ENCODE measurements around the gene TOM1L1.

Gene TOM1L1

DNA sequence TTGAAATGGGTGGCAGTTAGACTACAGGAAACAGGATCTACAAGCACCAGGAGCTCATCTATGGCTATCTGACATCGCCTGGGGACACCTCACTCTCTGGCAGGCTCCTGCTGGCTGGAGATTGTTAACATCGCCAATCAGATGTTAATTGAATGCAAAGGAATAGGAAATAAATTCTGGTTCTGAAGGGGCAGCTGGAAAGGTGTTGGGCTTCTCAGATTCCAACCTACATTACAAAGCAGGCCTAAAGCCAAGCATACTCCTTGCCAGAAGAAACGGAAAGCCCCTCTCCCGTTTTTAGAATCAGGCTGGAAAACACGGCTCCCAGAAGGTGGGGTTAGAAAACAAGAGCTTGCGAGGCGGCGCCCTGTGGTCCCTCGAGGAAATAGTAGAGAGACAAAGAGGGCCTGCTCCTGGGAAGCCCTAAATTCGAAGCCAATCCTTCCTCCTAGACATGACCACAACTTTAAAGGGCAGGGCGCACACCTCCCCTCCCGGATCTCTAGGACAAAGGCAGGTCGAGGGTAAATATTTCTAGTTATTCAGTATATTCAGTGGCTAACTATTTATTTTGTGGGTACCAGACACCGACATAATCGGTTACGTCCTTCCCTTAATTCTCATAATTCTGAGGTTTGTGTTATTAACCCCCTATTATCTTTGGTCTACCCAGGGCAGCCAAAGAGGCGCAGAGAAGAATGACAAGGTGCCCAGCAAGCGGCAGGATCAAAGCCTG lies 763 bp upstream of the TOM1L1 start:
- Histone ChIP-seq H3K27me3 (ENCODE audit: control insufficient read depth, insufficient read depth, low read length) (no peaks in the 10 kb centered on the region), H3K9ac (ENCODE audit: low read depth, low read length) (no peak overlapping the region), H3K4me1 (ENCODE audit: control insufficient read depth, insufficient read depth, low read length) (peaks cover 14% of the 10 kb centered on the region), H3K4me3 (ENCODE audit: low read depth, low read length) (peak overlapping the region; percentile 90), H3K36me3 (ENCODE audit: control insufficient read depth, insufficient read depth, low read length) (no peaks in the 10 kb centered on the region), H3K9me3 (ENCODE audit: control insufficient read depth, insufficient read depth, low read length) (no peaks in the 10 kb centered on the region)

DNA sequence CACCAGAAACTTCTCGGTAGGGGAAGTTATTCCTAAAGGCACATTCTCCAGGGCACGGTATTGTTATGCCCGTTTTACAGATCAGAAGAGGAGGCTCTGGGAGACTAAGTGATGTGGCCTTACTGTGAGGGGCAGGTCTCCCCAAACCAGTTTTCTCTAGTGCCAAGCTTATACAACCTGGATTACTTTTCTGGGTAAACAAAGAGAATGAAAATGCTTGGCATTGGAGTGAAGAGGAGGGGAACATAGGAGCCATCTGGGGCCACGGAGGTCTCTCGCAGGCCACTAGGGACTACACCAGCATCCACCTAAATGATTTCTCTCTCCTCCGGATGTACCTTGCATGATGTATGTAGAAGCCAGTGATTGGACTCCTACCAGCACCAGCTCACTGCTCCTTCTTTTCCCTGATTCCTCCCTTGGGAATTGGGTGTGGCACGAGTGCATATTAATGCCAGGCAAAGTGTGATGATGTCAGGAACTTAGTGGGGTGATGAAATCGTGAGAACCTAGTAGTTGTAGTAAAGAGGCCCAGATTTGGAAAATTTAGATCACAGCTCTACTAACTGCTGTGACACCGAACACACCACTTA lies 674 bp downstream of the TOM1L1 start:
- Histone ChIP-seq H3K36me3 (ENCODE audit: control insufficient read depth, insufficient read depth, low read length) (no peaks in the 10 kb centered on the region), H3K4me3 (ENCODE audit: low read depth, low read length) (peak overlapping the region; percentile 90), H3K4me1 (ENCODE audit: control insufficient read depth, insufficient read depth, low read length) (peaks cover 14% of the 10 kb centered on the region), H3K9me3 (ENCODE audit: control insufficient read depth, insufficient read depth, low read length) (no peaks in the 10 kb centered on the region), H3K9ac (ENCODE audit: low read depth, low read length) (peak overlapping the region; percentile 92), H3K27me3 (ENCODE audit: control insufficient read depth, insufficient read depth, low read length) (no peaks in the 10 kb centered on the region)

DNA sequence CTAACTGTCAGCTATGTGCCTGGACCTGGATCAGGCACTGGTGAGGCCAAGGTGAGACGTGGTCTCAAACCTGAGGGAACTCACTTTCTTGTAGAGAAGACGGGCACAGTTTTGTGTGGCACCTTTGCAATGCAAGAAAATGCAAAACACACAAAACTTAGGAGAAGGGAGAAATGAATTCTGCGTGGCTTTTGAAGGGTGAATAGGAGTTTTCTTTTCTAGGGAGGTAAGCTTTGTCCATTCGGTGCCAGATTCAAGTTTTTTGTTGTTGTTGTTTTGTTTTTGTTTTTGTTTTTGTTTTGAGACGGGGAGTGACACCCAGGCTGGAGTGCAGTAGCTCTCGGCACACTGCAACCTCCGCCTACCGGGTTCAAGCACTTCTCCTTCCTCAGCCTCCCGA lies 1.4 kb downstream of the TOM1L1 start:
- Histone ChIP-seq H3K36me3 (ENCODE audit: control insufficient read depth, insufficient read depth, low read length) (no peaks in the 10 kb centered on the region), H3K9ac (ENCODE audit: low read depth, low read length) (no peak overlapping the region), H3K4me1 (ENCODE audit: control insufficient read depth, insufficient read depth, low read length) (peaks cover 14% of the 10 kb centered on the region), H3K9me3 (ENCODE audit: control insufficient read depth, insufficient read depth, low read length) (no peaks in the 10 kb centered on the region), H3K27me3 (ENCODE audit: control insufficient read depth, insufficient read depth, low read length) (no peaks in the 10 kb centered on the region), H3K4me3 (ENCODE audit: low read depth, low read length) (peak overlapping the region; percentile 90)

DNA sequence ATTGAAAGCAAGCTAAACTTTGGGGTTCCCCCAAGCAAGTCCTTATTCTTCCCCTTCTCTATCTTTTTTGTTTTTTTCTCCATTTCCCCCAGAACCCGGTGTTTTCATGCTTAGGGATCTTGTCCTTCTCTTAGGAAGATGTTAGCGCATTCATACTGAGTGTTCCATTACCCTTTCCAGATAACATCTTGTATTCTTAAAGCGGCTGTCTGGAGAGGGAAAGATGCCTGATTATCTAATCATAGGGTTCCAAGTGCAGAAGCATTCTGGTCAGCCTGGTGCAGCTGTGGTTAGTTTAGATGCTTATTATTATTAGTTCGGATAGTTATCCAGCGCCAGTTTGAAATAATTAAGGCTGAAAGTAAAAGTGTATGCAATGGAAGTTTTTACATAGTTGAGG lies 2.0 kb downstream of the TOM1L1 start:
- Histone ChIP-seq H3K9me3 (ENCODE audit: control insufficient read depth, insufficient read depth, low read length) (no peaks in the 10 kb centered on the region), H3K36me3 (ENCODE audit: control insufficient read depth, insufficient read depth, low read length) (no peaks in the 10 kb centered on the region), H3K9ac (ENCODE audit: low read depth, low read length) (no peak overlapping the region), H3K4me3 (ENCODE audit: low read depth, low read length) (no peak overlapping the region), H3K27me3 (ENCODE audit: control insufficient read depth, insufficient read depth, low read length) (no peaks in the 10 kb centered on the region), H3K4me1 (ENCODE audit: control insufficient read depth, insufficient read depth, low read length) (peaks cover 14% of the 10 kb centered on the region)

DNA sequence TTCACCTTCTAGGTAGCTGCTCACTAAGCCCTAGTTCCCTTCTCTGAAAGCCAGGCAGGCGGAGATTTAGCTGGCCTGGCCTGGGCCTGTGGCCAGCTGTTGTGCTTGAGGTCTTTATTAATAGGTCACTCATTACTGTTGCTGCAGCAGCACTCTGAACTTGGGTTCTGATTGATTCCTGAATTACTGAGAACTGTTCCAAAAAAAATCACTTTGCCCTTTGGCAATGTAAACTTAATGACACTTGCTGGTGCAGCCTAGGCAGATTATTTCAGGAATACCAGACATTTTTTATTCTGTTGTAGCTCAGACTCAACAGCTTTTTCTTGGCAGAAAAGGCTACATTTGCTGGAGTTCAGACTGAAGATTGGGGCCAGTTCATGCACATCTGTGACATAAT lies 2.7 kb downstream of the TOM1L1 start:
- no peak overlapping the region for H3K9ac ChIP-seq (ENCODE audit: low read depth, low read length)
- H3K36me3 ChIP-seq (ENCODE audit: control insufficient read depth, insufficient read depth, low read length): no peaks in the 10 kb centered on the region
- no peaks in the 10 kb centered on the region for H3K27me3 ChIP-seq (ENCODE audit: control insufficient read depth, insufficient read depth, low read length)
- peaks cover 14% of the 10 kb centered on the region for H3K4me1 ChIP-seq (ENCODE audit: control insufficient read depth, insufficient read depth, low read length)
- H3K9me3 ChIP-seq (ENCODE audit: control insufficient read depth, insufficient read depth, low read length): no peaks in the 10 kb centered on the region
- no peak overlapping the region for H3K4me3 ChIP-seq (ENCODE audit: low read depth, low read length)

DNA sequence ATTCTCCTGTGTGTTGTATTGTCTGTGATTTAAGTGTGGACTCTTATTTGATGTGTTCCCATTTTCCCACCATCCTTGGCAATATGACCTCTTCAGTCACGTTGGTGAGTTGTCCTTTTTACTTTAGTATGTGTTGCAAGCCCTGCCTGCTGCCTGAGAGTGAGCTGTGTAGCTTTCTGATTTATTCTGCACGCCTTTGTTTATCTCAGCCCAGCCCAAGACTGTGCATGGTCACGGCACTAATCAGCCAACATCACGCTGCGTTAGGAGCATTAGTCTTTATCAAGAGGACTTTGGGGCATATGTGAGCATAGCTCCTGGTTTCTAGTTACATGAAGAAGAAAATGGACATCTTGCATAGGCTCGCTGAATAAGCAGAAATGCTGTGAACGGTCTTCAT lies 6.0 kb downstream of the TOM1L1 start:
- no peaks in the 10 kb centered on the region for H3K9me3 ChIP-seq (ENCODE audit: control insufficient read depth, insufficient read depth, low read length)
- no peaks in the 10 kb centered on the region for H3K27me3 ChIP-seq (ENCODE audit: control insufficient read depth, insufficient read depth, low read length)
- no peak overlapping the region for H3K9ac ChIP-seq (ENCODE audit: low read depth, low read length)
- H3K4me1 ChIP-seq (ENCODE audit: control insufficient read depth, insufficient read depth, low read length): peaks cover 2% of the 10 kb centered on the region
- H3K4me3 ChIP-seq (ENCODE audit: low read depth, low read length): no peak overlapping the region
- H3K36me3 ChIP-seq (ENCODE audit: control insufficient read depth, insufficient read depth, low read length): no peaks in the 10 kb centered on the region

DNA sequence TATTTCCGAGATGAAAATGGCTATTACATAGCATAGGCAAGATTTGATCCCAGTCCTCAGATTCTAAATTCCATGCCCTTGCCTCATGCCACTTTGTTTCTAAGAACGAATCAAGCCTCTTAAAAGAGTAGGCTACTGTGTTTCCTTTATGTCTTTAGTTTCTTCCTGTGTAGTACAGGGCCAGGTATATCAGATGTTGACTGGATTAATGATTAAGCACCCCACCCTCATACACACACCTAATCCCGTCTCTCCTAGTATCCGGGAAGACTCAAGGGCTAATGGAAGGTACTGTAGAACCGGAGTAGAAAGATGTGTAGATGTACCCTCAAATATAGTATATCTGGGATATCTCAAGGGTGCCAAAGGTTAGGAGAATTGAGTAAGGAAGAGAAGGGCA lies 6.7 kb downstream of the TOM1L1 start:
- Histone ChIP-seq H3K9ac (ENCODE audit: low read depth, low read length) (no peak overlapping the region), H3K9me3 (ENCODE audit: control insufficient read depth, insufficient read depth, low read length) (no peaks in the 10 kb centered on the region), H3K36me3 (ENCODE audit: control insufficient read depth, insufficient read depth, low read length) (no peaks in the 10 kb centered on the region), H3K4me3 (ENCODE audit: low read depth, low read length) (no peak overlapping the region), H3K27me3 (ENCODE audit: control insufficient read depth, insufficient read depth, low read length) (no peaks in the 10 kb centered on the region), H3K4me1 (ENCODE audit: control insufficient read depth, insufficient read depth, low read length) (no peaks in the 10 kb centered on the region)

DNA sequence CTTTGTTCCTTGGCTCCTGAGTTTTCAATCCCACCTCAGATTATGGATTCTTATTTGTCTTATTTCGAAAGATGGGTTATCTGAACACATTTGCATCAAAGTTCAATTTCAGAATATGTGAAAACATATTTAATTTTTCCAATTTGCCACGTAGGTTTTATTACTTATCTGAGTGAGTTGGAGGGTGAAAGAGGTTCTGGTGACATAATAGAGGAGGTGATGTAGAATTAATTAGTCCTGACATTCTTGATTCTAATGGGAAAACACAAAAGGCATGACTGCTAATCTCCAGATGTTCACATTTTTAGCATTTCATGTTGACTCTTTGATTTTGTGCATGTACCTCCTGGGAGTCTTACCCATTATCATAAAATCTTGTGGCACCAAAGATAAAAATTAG lies 9.1 kb downstream of the TOM1L1 start:
- no peaks in the 10 kb centered on the region for H3K9me3 ChIP-seq (ENCODE audit: control insufficient read depth, insufficient read depth, low read length)
- no peak overlapping the region for H3K4me3 ChIP-seq (ENCODE audit: low read depth, low read length)
- no peak overlapping the region for H3K9ac ChIP-seq (ENCODE audit: low read depth, low read length)
- H3K27me3 ChIP-seq (ENCODE audit: control insufficient read depth, insufficient read depth, low read length): no peaks in the 10 kb centered on the region
- H3K36me3 ChIP-seq (ENCODE audit: control insufficient read depth, insufficient read depth, low read length): peaks cover 12% of the 10 kb centered on the region
- H3K4me1 ChIP-seq (ENCODE audit: control insufficient read depth, insufficient read depth, low read length): no peaks in the 10 kb centered on the region

DNA sequence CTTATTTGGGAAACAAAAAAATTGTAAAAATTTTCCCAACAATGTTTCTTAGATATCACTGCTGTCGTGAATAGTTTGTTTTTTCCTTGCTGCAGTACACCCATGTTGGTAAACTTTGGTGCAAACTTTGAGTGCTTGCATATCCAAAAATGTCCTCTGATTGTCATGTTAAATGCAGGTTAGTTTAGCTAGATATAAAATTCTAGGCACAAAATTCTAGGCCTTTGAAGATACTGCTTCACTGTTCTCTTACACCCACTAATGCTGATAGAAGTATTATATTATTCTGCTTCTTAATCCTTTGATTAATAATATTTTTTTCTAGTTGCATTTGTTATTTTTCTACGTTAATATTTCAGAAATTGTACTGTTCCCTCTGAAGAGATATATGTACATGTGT lies 16.1 kb downstream of the TOM1L1 start:
- no peak overlapping the region for H3K4me3 ChIP-seq (ENCODE audit: low read depth, low read length)
- no peak overlapping the region for H3K9ac ChIP-seq (ENCODE audit: low read depth, low read length)
- no peaks in the 10 kb centered on the region for H3K9me3 ChIP-seq (ENCODE audit: control insufficient read depth, insufficient read depth, low read length)
- peaks cover 8% of the 10 kb centered on the region for H3K4me1 ChIP-seq (ENCODE audit: control insufficient read depth, insufficient read depth, low read length)
- peaks cover 25% of the 10 kb centered on the region for H3K36me3 ChIP-seq (ENCODE audit: control insufficient read depth, insufficient read depth, low read length)
- no peaks in the 10 kb centered on the region for H3K27me3 ChIP-seq (ENCODE audit: control insufficient read depth, insufficient read depth, low read length)

DNA sequence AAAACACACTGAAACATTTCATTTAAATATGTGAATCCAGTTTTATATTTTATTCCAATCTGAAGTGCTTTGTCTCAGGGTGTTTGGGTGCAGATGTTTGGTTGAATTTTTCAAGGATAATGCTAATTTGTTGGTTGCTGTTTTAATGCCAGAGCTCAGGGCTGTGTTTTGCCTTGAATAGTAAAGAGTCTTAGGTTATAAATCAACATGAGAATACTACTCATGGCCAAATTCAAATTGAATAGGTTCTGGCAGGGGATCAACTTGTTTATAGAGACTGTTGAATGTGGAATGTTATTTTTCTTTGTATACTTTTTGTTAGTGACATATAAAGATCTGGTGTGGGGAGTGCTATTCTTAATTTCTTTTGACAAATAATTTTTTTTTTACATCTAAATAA lies 18.8 kb downstream of the TOM1L1 start:
- Histone ChIP-seq H3K9ac (ENCODE audit: low read depth, low read length) (no peak overlapping the region), H3K36me3 (ENCODE audit: control insufficient read depth, insufficient read depth, low read length) (peaks cover 20% of the 10 kb centered on the region), H3K4me3 (ENCODE audit: low read depth, low read length) (no peak overlapping the region), H3K4me1 (ENCODE audit: control insufficient read depth, insufficient read depth, low read length) (peaks cover 8% of the 10 kb centered on the region), H3K27me3 (ENCODE audit: control insufficient read depth, insufficient read depth, low read length) (no peaks in the 10 kb centered on the region), H3K9me3 (ENCODE audit: control insufficient read depth, insufficient read depth, low read length) (no peaks in the 10 kb centered on the region)

DNA sequence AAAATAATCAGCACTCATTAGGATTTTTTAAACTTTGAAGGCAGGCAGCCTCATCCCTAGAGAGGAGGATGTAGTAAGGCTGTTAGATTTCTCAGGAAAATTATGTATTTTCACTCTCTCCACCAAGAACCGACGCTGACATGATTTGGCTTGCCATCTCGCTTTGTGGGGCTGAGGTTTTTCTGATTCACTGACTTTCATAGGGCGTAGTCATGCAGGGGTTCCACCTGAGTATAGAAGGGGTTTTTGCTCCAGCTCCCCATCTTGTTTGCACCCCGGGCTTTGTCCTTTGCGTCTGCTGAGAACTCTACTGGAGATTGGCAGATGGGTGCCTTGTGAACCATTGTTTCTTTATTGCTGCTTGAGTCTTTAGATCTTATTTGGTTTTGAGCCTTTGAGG lies 20.2 kb downstream of the TOM1L1 start:
- Histone ChIP-seq H3K27me3 (ENCODE audit: control insufficient read depth, insufficient read depth, low read length) (no peaks in the 10 kb centered on the region), H3K4me3 (ENCODE audit: low read depth, low read length) (no peak overlapping the region), H3K9me3 (ENCODE audit: control insufficient read depth, insufficient read depth, low read length) (no peaks in the 10 kb centered on the region), H3K4me1 (ENCODE audit: control insufficient read depth, insufficient read depth, low read length) (peaks cover 8% of the 10 kb centered on the region), H3K36me3 (ENCODE audit: control insufficient read depth, insufficient read depth, low read length) (peaks cover 14% of the 10 kb centered on the region), H3K9ac (ENCODE audit: low read depth, low read length) (no peak overlapping the region)

DNA sequence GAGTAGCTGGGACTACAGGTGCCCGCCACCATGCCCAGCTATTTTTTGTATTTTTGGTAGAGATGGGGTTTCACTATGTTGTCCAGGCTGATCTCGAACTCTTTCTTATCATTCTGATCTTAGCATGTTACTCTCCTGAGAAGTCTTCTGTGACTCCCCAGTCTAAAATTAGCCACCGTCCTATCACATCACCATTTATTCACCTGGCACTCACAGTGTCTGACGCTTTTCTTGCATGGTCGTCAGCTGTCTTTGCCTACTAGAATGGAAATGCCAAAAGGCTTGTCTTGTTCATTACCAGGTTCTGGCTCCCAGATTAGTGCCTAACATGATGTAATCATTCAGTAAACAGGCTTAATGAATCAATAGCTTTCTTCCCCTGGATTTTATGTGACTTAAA lies 23.8 kb downstream of the TOM1L1 start:
- no peak overlapping the region for H3K4me3 ChIP-seq (ENCODE audit: low read depth, low read length)
- no peak overlapping the region for H3K9ac ChIP-seq (ENCODE audit: low read depth, low read length)
- H3K27me3 ChIP-seq (ENCODE audit: control insufficient read depth, insufficient read depth, low read length): no peaks in the 10 kb centered on the region
- peaks cover 4% of the 10 kb centered on the region for H3K4me1 ChIP-seq (ENCODE audit: control insufficient read depth, insufficient read depth, low read length)
- H3K9me3 ChIP-seq (ENCODE audit: control insufficient read depth, insufficient read depth, low read length): no peaks in the 10 kb centered on the region
- peaks cover 5% of the 10 kb centered on the region for H3K36me3 ChIP-seq (ENCODE audit: control insufficient read depth, insufficient read depth, low read length)

All from iPS-15b (cell line).